ENCODE results near the gene SLC34A2. TPM values are rescaled to one million over a fixed set of nuclear protein-coding genes. Genes with fewer than 3 reads are reported as not detected.

SLC34A2 gene
- total and polyA plus RNA-seq, 3 experiments from 2014 or later: not detected

DNA sequence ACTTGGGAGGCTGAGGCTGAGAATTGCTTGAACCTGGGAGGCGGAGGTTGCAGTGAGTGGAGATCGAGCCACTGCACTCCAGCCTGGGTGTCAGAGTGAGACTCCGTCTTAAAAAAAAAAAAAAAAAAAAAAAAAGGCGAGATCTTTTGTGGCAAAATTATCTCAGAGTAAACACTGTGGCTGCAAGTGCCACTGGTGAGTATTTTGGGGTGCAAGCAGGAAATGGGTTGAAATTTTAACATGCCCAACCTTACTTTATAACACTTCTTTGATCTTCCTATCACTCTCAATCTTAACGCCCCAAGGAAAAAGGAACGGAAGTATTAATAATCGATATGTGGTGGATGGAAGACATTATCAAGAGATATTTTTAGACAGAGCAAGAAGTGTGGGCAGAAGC lies 32.1 kb downstream of the SLC34A2 start:
- H3K4me1 ChIP-seq (ENCODE audit: insufficient read depth, low read length): no peaks in the 10 kb centered on the region
- POLR2A ChIA-PET: no interaction called here
- H3K36me3 ChIP-seq (ENCODE audit: insufficient read depth, low read length): no peaks in the 10 kb centered on the region
- CTCF ChIA-PET: no interaction called here
- no peak overlapping the region for H3K27ac ChIP-seq (ENCODE audit: low read depth, low read length)
- Mint-ChIP-seq H3K36me3 (peaks cover 0 to 3% (median 2%) of the 10 kb centered on the region in 3 donors), H3K9me3 (peaks cover 8 to 13% (median 10%) of the 10 kb centered on the region in 5 donors), H3K27me3 (peaks cover 0 to 1% of the 10 kb centered on the region in 2 donors), H3K4me1 (peaks cover 7 to 16% (median 12%) of the 10 kb centered on the region in 3 donors), H3K27ac (peak overlapping the region in 2 of 8 donors; percentile 21 to 31), H3K4me3 (peak overlapping the region in 4 of 7 donors; percentile 2 to 27 (median 12))
- DNase-seq: peak in 1 of 5 donors; percentile 36
- no peaks in the 10 kb centered on the region for H3K27me3 ChIP-seq (ENCODE audit: insufficient read depth, low read length, poor library complexity, severe bottlenecking)
- H3K4me3 ChIP-seq (ENCODE audit: low read length): no peak overlapping the region
- no peaks in the 10 kb centered on the region for H3K9me3 ChIP-seq (ENCODE audit: low read length)

DNA sequence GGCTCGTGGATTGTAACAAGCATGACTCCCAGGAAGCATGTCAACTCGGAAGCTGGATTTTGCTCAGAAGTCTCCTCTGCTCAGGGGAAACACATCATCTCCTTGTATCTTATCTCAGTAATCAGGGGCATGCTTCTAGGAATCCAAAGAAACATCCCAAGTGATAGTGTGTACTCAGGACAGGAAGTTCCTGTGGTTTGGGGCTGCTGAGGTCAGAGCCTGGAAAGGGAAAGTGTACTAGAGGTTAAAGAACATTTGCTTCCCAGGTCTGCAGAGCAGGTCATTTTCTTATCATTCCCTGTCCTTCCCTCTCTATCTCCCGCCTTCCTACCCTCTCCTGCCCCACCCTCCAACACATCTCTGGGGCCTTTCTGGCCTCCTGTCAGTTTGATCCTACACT lies 38.8 kb downstream of the SLC34A2 start:
- H3K4me3 Mint-ChIP-seq: no peak overlapping the region
- CTCF ChIA-PET: interaction anchor here (1.1 kb wide), 1 partner anchor 10 kb away, joined by 3 read pairs; no protein-coding TSS in a partner anchor
- no peaks in the 10 kb centered on the region for H3K27me3 ChIP-seq (ENCODE audit: insufficient read depth, low read length, poor library complexity, severe bottlenecking)

DNA sequence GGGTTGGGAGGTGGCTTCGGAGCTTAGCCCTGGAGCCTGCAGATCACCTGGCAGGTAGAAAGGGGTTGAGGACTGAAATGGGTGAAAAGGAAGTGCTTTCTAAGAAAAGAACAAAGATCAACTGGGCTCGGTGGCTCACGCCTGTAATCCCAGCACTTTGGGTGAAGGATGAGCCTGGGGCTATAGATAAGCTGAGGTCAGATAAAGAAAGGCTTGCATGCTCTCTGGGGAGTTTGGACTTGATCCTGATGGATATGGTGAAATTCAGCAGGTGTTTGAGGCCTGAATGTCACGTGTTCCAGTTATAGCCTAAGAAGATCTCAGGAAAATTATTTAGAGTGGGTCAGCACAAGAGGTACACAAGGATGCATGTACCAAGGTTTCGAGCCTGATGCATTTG lies 40.8 kb downstream of the SLC34A2 start:
- H3K27me3 ChIP-seq (ENCODE audit: insufficient read depth, low read length, poor library complexity, severe bottlenecking): no peaks in the 10 kb centered on the region

More for the DNA sequence above, 38.8 kb downstream of the SLC34A2 start:
- Mint-ChIP-seq H3K36me3 (peaks cover 0 to 2% (median 0%) of the 10 kb centered on the region in 3 donors), H3K4me1 (peaks cover 0 to 3% (median 0%) of the 10 kb centered on the region in 3 donors), H3K9me3 (peaks cover 8 to 13% (median 11%) of the 10 kb centered on the region in 5 donors), H3K27me3 (peaks cover 0 to 6% of the 10 kb centered on the region in 2 donors), H3K27ac (peak overlapping the region in 1 of 8 donors; percentile 33)
- POLR2A ChIA-PET: no interaction called here
- no peak overlapping the region for H3K27ac ChIP-seq (ENCODE audit: low read depth, low read length)
- H3K4me3 ChIP-seq (ENCODE audit: low read length): no peak overlapping the region
- no peak for DNase-seq
- H3K4me1 ChIP-seq (ENCODE audit: insufficient read depth, low read length): no peaks in the 10 kb centered on the region
- no peaks in the 10 kb centered on the region for H3K9me3 ChIP-seq (ENCODE audit: low read length)
- H3K36me3 ChIP-seq (ENCODE audit: insufficient read depth, low read length): no peaks in the 10 kb centered on the region

DNA sequence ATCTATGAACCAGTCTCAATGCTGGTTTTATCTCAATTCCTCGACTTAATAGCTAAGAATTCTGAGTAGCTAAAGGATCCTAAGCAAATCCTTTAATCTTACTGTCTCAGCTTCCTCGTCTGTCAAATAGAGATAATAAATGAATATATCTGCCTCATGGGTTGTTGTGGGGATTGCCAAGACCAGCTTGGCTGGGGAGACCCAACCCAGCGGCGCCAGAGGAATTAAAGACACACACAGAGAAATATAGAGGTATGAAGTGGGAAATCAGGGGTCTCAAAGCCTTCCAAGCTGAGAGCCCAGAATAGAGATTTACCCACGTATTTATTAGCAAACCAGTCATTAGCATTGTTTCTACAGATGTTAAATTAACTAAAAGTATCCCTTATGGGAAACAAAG lies 41.9 kb downstream of the SLC34A2 start:
- Histone ChIP-seq H3K27me3 (ENCODE audit: insufficient read depth, low read length, poor library complexity, severe bottlenecking) (no peaks in the 10 kb centered on the region), H3K4me1 (ENCODE audit: insufficient read depth, low read length) (no peaks in the 10 kb centered on the region), H3K36me3 (ENCODE audit: insufficient read depth, low read length) (no peaks in the 10 kb centered on the region), H3K27ac (ENCODE audit: low read depth, low read length) (no peak overlapping the region), H3K4me3 (ENCODE audit: low read length) (no peak overlapping the region), H3K9me3 (ENCODE audit: low read length) (no peaks in the 10 kb centered on the region)
- Mint-ChIP-seq H3K4me1 (peaks cover 0 to 3% (median 0%) of the 10 kb centered on the region in 3 donors), H3K9me3 (peaks cover 0 to 3% (median 0%) of the 10 kb centered on the region in 5 donors), H3K4me3 (no peak overlapping the region), H3K27ac (no peak overlapping the region), H3K27me3 (peaks cover 0 to 8% of the 10 kb centered on the region in 2 donors), H3K36me3 (no peaks in the 10 kb centered on the region)
- no peak for DNase-seq
- ChIA-PET CTCF (no interaction called here), POLR2A (no interaction called here)

More for the DNA sequence above, 40.8 kb downstream of the SLC34A2 start:
- Mint-ChIP-seq H3K9me3 (peaks cover 2 to 8% (median 4%) of the 10 kb centered on the region in 5 donors), H3K4me3 (no peak overlapping the region), H3K36me3 (peaks cover 0 to under 1% (median 0%) of the 10 kb centered on the region in 3 donors), H3K4me1 (peaks cover 0 to 3% (median 0%) of the 10 kb centered on the region in 3 donors), H3K27ac (no peak overlapping the region), H3K27me3 (peaks cover 0 to 8% of the 10 kb centered on the region in 2 donors)
- H3K9me3 ChIP-seq (ENCODE audit: low read length): no peaks in the 10 kb centered on the region
- POLR2A ChIA-PET: no interaction called here
- no peak overlapping the region for H3K4me3 ChIP-seq (ENCODE audit: low read length)
- DNase-seq: no peak
- no peak overlapping the region for H3K27ac ChIP-seq (ENCODE audit: low read depth, low read length)
- no peaks in the 10 kb centered on the region for H3K4me1 ChIP-seq (ENCODE audit: insufficient read depth, low read length)
- CTCF ChIA-PET: no interaction called here
- H3K36me3 ChIP-seq (ENCODE audit: insufficient read depth, low read length): no peaks in the 10 kb centered on the region

DNA sequence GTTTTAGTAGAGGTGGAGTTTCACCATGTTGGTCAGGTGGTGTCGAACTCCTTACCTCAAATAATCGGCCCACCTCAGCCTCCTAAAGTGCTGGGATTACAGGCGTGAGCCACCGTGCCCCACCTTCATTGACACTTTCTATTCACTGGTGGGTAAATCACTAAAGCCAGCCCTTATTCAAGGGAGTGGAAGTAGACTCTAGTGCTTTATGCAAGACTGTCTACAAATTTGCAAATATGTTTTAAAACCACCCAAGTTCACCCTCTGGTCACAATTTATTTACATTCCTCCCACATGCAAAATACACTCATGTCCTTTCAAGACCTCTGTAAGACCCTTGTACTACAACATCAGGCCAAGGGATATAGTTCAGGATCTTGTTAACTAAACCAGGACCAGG lies 45.0 kb downstream of the SLC34A2 start:
- ChIA-PET POLR2A (no interaction called here), CTCF (interaction anchor here (1.3 kb wide), 1 partner anchor 18 kb away, joined by 3 read pairs; no protein-coding TSS in a partner anchor)
- Mint-ChIP-seq H3K27me3 (peaks cover 0 to 8% of the 10 kb centered on the region in 2 donors), H3K4me3 (no peak overlapping the region), H3K36me3 (no peaks in the 10 kb centered on the region), H3K27ac (no peak overlapping the region), H3K9me3 (no peaks in the 10 kb centered on the region), H3K4me1 (no peaks in the 10 kb centered on the region)
- Histone ChIP-seq H3K9me3 (ENCODE audit: low read length) (no peaks in the 10 kb centered on the region), H3K27ac (ENCODE audit: low read depth, low read length) (no peak overlapping the region), H3K27me3 (ENCODE audit: insufficient read depth, low read length, poor library complexity, severe bottlenecking) (no peaks in the 10 kb centered on the region), H3K36me3 (ENCODE audit: insufficient read depth, low read length) (no peaks in the 10 kb centered on the region), H3K4me1 (ENCODE audit: insufficient read depth, low read length) (no peaks in the 10 kb centered on the region), H3K4me3 (ENCODE audit: low read length) (no peak overlapping the region)
- DNase-seq: no peak

DNA sequence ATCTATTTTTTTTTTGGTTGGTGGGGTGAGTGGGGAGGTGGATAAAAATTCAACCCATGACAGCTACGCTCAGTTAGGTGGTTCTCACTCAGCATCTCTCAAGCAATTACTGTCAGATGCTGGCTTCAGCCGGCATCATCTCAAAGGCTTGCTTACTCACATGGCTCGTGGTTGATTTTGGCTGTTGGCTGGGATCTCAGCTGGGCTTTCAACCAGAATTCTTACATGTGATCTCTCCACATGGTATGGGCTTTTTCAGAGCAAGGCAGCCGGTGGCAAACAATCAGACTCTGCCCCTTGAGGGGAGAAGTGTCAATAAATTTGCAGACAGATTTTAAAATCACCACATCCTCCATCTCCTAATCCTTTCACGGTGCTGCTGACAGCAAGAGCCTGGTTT lies 47.2 kb downstream of the SLC34A2 start:
- Mint-ChIP-seq H3K4me3 (no peak overlapping the region), H3K27me3 (peaks cover 3 to 9% of the 10 kb centered on the region in 2 donors), H3K27ac (no peak overlapping the region), H3K9me3 (no peaks in the 10 kb centered on the region), H3K4me1 (no peaks in the 10 kb centered on the region), H3K36me3 (no peaks in the 10 kb centered on the region)
- ChIA-PET CTCF (no interaction called here), POLR2A (no interaction called here)
- Histone ChIP-seq H3K27me3 (ENCODE audit: insufficient read depth, low read length, poor library complexity, severe bottlenecking) (no peaks in the 10 kb centered on the region), H3K27ac (ENCODE audit: low read depth, low read length) (no peak overlapping the region), H3K36me3 (ENCODE audit: insufficient read depth, low read length) (no peaks in the 10 kb centered on the region), H3K4me3 (ENCODE audit: low read length) (no peak overlapping the region), H3K4me1 (ENCODE audit: insufficient read depth, low read length) (no peaks in the 10 kb centered on the region), H3K9me3 (ENCODE audit: low read length) (no peaks in the 10 kb centered on the region)
- DNase-seq: no peak

DNA sequence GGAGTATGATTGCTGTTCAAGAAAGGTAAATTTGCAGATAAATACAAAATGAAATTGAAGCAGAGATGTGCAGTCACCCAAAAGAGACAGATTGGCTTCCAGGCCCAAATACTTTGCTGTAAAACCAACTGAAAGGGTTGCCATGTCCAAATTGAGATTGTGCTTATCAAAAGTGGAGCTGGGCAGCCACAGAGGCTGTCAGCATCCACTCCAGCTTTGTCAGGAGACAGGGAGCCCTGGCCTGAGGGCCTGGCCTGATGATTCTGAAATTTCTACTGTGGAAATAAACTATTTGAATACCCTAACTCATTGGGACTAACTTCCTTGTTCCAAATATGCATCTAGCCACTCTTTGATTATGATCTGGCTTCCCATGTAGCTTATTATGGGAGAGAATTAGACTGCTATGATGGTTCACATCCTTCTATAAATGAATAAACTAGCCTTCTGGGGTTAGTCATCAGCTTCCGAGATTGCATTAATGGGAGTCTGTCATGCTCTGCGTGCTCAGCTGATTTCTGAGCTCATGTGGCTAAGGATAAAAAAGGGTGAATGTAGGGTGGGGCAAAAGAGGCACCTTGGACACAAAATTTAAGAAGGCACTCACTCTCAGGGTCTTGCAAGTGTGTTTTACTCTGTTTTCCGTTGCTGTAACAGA lies 48.2 kb downstream of the SLC34A2 start:
- no peaks in the 10 kb centered on the region for H3K4me1 Mint-ChIP-seq
- H3K27ac ChIP-seq (ENCODE audit: low read depth, low read length): no peak overlapping the region
- no peaks in the 10 kb centered on the region for H3K9me3 Mint-ChIP-seq
- no peaks in the 10 kb centered on the region for H3K9me3 ChIP-seq (ENCODE audit: low read length)
- H3K36me3 Mint-ChIP-seq: no peaks in the 10 kb centered on the region
- POLR2A ChIA-PET: no interaction called here
- no peaks in the 10 kb centered on the region for H3K4me1 ChIP-seq (ENCODE audit: insufficient read depth, low read length)
- CTCF ChIA-PET: interaction anchor here (1.0 kb wide), 1 partner anchor 10 kb away, joined by 3 read pairs; no protein-coding TSS in a partner anchor
- H3K4me3 Mint-ChIP-seq: no peak overlapping the region
- no peak overlapping the region for H3K27ac Mint-ChIP-seq
- no peaks in the 10 kb centered on the region for H3K27me3 ChIP-seq (ENCODE audit: insufficient read depth, low read length, poor library complexity, severe bottlenecking)
- H3K27me3 Mint-ChIP-seq: peaks cover 3 to 14% of the 10 kb centered on the region in 2 donors
- DNase-seq: no peak
- H3K36me3 ChIP-seq (ENCODE audit: insufficient read depth, low read length): no peaks in the 10 kb centered on the region
- no peak overlapping the region for H3K4me3 ChIP-seq (ENCODE audit: low read length)

DNA sequence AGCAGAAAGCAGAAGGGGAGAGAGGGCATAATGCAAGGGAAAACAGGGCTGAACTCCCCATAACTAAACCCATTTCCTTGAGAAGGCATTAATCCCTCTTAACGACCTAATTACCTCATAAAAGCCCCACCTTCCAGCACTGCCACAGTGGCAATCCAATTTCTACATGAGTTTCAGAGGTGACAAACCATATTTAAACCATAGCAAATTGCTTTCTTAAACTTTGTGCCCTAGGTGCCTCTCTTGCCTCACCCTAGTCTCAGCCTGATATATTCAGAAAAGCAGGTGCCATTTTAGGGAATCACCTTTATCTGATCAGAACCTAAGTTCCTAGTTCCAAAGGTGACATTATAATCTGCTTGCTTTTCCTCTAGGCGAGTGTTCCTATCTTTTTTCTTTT lies 48.9 kb downstream of the SLC34A2 start:
- Histone ChIP-seq H3K36me3 (ENCODE audit: insufficient read depth, low read length) (no peaks in the 10 kb centered on the region), H3K27me3 (ENCODE audit: insufficient read depth, low read length, poor library complexity, severe bottlenecking) (no peaks in the 10 kb centered on the region), H3K27ac (ENCODE audit: low read depth, low read length) (no peak overlapping the region), H3K4me1 (ENCODE audit: insufficient read depth, low read length) (no peaks in the 10 kb centered on the region), H3K4me3 (ENCODE audit: low read length) (no peak overlapping the region), H3K9me3 (ENCODE audit: low read length) (no peaks in the 10 kb centered on the region)
- Mint-ChIP-seq H3K27me3 (peaks cover 3 to 10% of the 10 kb centered on the region in 2 donors), H3K27ac (no peak overlapping the region), H3K9me3 (peaks cover 0 to 3% (median 3%) of the 10 kb centered on the region in 5 donors), H3K4me1 (no peaks in the 10 kb centered on the region), H3K4me3 (no peak overlapping the region), H3K36me3 (peaks cover 0 to 3% (median 2%) of the 10 kb centered on the region in 3 donors)
- POLR2A ChIA-PET: no interaction called here
- CTCF ChIA-PET: interaction anchor here (1.0 kb wide), 1 partner anchor 11 kb away, joined by 3 read pairs; no protein-coding TSS in a partner anchor
- DNase-seq: no peak

All from CD8-positive, alpha-beta memory T cell (primary cell).